Dendritic cell treated with granulocyte-macrophage colony-stimulating factor and Interleukin-4, amounts not matched to agents 40 ng/mL and 50 ng/mL, for 4 days (primary cell): Measurements from ENCODE around the gene BCR.
A peak's percentile ranks its signal among the peaks of the same experiment; 100 is the strongest.

ENCODE experiments used
- H3K27ac Mint-ChIP-seq: one replicate; pipeline ENCODE4 v1.8.0; 2022; ENCODE audit warnings: mild to moderate bottlenecking, mixed read lengths
- H3K27me3 Mint-ChIP-seq: one replicate; pipeline ENCODE4 v1.8.0; 2022; ENCODE audit warnings: mild to moderate bottlenecking, mixed read lengths
- H3K36me3 Mint-ChIP-seq: one replicate; pipeline ENCODE4 v1.8.0; 2022; ENCODE audit warnings: low read depth, mixed read lengths
- H3K4me1 Mint-ChIP-seq: one replicate; pipeline ENCODE4 v1.8.0; 2022; ENCODE audit warnings: low read depth, mixed read lengths
- H3K4me3 Mint-ChIP-seq: one replicate; pipeline ENCODE4 v1.8.0; 2022; ENCODE audit warnings: mild to moderate bottlenecking, moderate library complexity, mixed read lengths
- H3K9me3 Mint-ChIP-seq: one replicate; pipeline ENCODE4 v1.8.0; 2022; ENCODE audit warnings: mixed read lengths
- intact Hi-C: fragments of 100-400 bp; cut with micrococcal nuclease; formaldehyde crosslinking; loops from one replicate; pipeline ENCODE4 v1.15.0; 2022

BCR gene

DNA sequence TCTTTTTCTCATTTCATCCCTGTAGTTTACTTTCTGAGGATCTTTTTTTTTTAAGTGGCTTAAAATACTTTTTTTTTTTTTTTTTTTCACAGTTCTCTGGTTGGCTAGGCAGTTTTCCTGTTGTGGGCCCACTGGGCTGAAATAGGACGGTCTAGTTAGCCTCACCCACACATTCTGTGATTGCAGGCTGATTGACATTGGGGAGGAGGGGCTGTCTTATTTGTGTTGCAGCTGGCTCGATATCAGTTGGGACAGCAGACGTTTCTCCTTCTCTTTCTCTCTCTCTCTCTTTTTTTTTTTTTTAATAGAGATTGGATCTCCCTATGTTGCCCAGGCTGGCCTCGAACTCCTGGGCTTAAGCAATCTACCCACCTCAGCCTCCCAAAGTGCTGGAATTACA, 6.9 kb downstream of the BCR start:
- Mint-ChIP-seq H3K4me1 (peaks cover 60% of the 10 kb centered on the region), H3K4me3 (no peak overlapping the region), H3K36me3 (peaks cover 40% of the 10 kb centered on the region), H3K9me3 (no peaks in the 10 kb centered on the region), H3K27me3 (peaks cover 3% of the 10 kb centered on the region), H3K27ac (peak overlapping the region; percentile 38)
- intact Hi-C loops: no loop called here

DNA sequence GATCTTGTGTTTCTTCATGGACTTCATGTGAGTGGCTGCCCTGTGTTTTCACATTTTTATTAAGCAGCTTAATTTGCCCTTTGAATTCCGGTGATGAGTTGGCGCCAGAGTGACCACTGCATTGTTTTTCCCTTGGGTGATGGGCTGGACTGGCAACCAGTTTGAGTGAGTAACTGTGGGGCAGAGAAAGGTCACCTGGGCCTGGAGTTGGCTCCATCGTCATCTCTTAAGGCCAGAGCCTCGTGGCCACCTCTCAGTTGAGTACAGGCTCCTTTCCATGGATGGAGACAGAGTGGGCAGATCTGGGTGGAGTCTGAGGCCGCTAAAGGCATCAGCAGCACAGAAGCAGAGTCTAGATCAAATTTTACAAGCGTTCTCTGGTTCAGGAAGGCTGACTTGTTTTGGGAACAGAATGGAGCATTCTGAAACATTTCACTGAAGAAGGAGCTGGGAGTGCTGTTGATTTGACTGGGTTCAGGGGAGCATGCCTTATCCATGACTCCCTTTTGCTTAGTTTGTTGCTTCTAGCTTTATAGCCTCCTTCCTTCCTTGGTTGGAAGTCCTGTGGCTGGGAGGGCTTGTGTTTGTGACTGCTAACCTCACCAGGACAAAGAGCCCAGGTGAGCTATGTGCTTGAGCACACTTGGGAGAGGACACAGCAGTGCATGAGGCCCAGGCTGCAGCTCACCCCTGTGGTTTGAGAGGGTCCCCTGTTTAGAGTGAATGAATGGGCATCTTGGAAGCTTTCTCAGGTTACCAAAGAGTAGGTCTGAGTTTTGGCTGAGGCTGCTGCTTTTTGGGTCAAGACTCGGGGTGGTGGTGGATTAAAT, 7.8 kb downstream of the BCR start:
- peaks cover 43% of the 10 kb centered on the region for H3K36me3 Mint-ChIP-seq
- no peaks in the 10 kb centered on the region for H3K27me3 Mint-ChIP-seq
- intact Hi-C loops: no loop called here
- H3K9me3 Mint-ChIP-seq: no peaks in the 10 kb centered on the region
- no peak overlapping the region for H3K4me3 Mint-ChIP-seq
- peak overlapping the region; percentile 38 for H3K27ac Mint-ChIP-seq
- H3K4me1 Mint-ChIP-seq: peaks cover 60% of the 10 kb centered on the region

DNA sequence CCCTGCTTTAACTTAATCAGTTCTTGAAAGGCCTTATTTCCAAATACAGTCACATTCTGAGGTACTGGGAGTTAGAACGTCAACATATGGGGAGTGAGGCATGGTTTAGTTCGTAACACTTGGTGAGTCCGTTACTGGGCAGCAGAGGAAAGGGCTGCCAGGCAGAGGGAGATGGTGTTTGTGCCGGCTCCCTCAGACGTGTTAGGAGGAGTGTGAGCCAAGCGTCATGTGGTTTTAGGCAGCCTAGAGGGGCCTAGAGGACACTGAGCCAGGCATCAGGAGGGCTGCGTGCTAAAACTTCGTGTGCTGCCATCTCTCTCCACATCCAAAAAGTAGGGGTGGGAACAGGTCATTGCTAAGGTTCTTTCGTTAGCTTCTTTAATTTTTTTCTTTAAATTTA, 10.2 kb downstream of the BCR start:
- peaks cover 44% of the 10 kb centered on the region for H3K4me1 Mint-ChIP-seq
- H3K36me3 Mint-ChIP-seq: peaks cover 43% of the 10 kb centered on the region
- H3K27ac Mint-ChIP-seq: no peak overlapping the region
- no peaks in the 10 kb centered on the region for H3K27me3 Mint-ChIP-seq
- no peaks in the 10 kb centered on the region for H3K9me3 Mint-ChIP-seq
- intact Hi-C loops: no loop called here
- H3K4me3 Mint-ChIP-seq: no peak overlapping the region

DNA sequence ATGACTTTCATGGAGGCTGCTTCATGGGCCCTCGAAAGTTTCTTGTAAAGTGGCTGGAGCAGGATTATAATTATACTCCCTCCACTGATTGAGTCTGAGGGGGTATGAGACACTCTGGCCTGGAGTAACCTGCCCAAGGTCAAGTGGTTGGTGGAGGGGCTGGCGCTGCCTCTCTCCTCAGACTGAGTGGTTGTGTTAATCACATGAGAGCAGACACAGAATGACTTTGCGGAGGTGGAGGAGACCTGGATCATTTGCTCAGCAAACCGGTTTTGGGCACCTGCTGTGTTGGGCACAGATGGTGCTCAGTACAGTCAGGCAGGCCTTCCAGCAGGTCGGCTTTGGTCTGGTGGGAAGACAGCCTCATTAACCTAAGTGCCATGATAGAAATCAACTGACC, 11.8 kb downstream of the BCR start:
- peaks cover 33% of the 10 kb centered on the region for H3K4me1 Mint-ChIP-seq
- no peak overlapping the region for H3K27ac Mint-ChIP-seq
- no peaks in the 10 kb centered on the region for H3K27me3 Mint-ChIP-seq
- H3K4me3 Mint-ChIP-seq: no peak overlapping the region
- peaks cover 38% of the 10 kb centered on the region for H3K36me3 Mint-ChIP-seq
- H3K9me3 Mint-ChIP-seq: no peaks in the 10 kb centered on the region
- intact Hi-C loops: no loop called here

DNA sequence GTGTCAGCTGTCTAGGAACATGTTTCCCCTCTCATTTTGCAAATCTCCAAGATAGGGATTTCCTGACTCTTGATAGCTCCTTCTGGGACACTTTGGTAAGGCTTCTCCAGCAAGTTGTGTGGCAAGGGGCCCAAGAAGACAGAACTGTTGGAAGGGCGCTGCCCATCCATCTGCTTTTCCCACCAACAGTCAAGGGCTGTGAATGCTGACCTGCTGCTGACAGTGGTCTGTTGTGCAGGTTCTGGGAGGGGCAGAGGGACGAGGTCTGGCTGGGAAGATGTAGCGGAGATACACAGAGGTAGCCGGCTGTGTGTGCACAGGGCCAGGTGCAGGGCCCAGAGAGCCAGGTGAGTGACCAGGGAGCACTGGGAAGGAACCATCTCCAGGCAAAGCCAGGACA, 12.2 kb downstream of the BCR start:
- H3K27ac Mint-ChIP-seq: no peak overlapping the region
- intact Hi-C loops: no loop called here
- H3K4me1 Mint-ChIP-seq: peaks cover 33% of the 10 kb centered on the region
- no peak overlapping the region for H3K4me3 Mint-ChIP-seq
- peaks cover 36% of the 10 kb centered on the region for H3K36me3 Mint-ChIP-seq
- no peaks in the 10 kb centered on the region for H3K27me3 Mint-ChIP-seq
- H3K9me3 Mint-ChIP-seq: no peaks in the 10 kb centered on the region

DNA sequence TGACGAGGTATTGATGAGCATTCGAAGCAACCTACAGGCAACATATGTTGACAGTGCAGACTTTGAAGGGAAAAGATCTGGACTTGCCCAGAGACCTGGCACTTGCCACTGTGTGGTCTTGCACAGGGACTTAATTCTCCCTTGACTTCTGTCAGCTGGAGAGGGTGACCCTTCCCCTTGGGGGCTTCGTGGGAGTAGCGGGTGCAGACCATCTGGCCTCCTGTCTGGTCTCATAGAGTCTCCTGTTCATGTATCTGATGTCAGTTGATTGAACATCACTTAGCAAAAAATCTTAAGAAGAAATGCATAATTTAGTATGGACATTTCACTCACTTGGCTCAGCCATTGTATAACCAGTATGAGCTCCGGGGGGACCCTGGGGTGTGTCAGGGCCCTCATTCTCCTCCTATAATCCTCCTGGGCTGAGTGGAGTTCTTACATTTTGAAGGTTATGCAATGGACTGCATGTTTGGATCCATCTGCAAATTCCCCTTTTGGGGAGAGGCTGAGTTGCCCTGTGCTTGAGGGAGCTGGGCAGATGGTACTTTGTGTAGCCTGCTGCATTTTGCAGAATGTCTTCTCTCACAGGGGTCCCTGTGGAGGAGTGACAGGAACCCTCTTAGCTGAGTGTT, 13.0 kb downstream of the BCR start:
- intact Hi-C loops: no loop called here
- peaks cover 29% of the 10 kb centered on the region for H3K36me3 Mint-ChIP-seq
- no peak overlapping the region for H3K4me3 Mint-ChIP-seq
- no peaks in the 10 kb centered on the region for H3K27me3 Mint-ChIP-seq
- H3K9me3 Mint-ChIP-seq: no peaks in the 10 kb centered on the region
- peaks cover 33% of the 10 kb centered on the region for H3K4me1 Mint-ChIP-seq
- no peak overlapping the region for H3K27ac Mint-ChIP-seq

DNA sequence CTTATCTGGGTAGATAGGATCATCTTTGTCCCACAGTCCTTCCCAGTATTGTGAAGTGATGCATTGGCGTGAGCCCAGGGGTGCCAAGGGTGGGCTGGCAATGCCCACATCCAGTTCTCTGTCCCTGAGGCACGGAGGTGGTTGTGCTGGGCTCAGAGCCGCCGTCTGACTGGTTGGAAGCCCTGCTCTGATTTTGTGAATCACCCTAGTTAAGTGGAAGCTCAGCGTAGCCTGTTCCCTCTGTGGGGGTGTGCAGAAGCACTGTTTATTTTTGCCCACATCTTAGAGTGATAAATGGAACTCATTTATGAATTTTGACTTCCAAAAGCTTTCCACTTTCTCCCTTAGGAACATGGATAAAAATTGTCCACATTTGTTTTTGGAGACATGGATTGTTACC, 13.6 kb downstream of the BCR start:
- no peak overlapping the region for H3K27ac Mint-ChIP-seq
- no peaks in the 10 kb centered on the region for H3K9me3 Mint-ChIP-seq
- no peak overlapping the region for H3K4me3 Mint-ChIP-seq
- peaks cover 33% of the 10 kb centered on the region for H3K36me3 Mint-ChIP-seq
- intact Hi-C loops: no loop called here
- no peaks in the 10 kb centered on the region for H3K27me3 Mint-ChIP-seq
- peaks cover 35% of the 10 kb centered on the region for H3K4me1 Mint-ChIP-seq

DNA sequence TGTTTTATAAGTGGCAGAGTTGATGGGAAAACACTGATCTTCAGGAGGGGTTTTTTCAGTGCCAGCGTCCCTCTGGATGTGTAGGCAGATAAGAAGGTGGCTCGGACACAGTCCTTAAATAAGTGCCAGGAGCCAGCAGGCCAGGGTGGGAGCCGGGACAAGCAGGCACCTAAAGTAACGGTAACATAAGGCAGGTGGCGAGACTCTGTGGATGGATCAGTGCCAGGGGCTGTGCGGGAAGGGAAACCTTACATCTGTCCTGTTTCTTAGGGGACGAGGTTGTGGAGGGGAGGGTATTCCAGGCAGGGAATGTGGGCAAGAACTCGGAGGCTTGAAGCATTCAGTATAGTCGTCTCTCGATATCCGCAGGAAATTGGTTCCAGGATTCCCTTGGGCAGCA, 15.9 kb downstream of the BCR start:
- H3K9me3 Mint-ChIP-seq: no peaks in the 10 kb centered on the region
- peaks cover 31% of the 10 kb centered on the region for H3K36me3 Mint-ChIP-seq
- peaks cover 45% of the 10 kb centered on the region for H3K4me1 Mint-ChIP-seq
- H3K27me3 Mint-ChIP-seq: no peaks in the 10 kb centered on the region
- intact Hi-C loops: no loop called here
- no peak overlapping the region for H3K27ac Mint-ChIP-seq
- H3K4me3 Mint-ChIP-seq: no peak overlapping the region

DNA sequence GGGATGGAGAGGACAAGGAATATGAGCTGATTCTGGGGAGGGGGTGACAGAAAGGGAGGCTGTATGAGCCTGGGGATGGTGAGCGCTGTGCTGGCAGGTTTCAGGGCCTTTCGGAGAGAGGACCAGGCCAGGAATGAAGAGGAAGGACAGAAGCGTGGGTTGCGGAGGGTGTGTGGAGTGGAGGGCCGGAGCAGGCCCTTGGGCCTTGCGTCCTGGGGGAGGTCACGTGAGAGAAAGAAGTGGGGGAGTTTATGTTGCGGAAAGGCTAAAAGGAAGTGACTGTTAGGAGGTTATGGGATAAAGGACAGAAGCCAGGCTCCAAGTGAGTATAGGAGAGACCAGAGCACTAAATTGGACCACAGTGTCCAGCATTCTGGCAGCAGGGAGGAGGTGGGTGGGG, 17.5 kb downstream of the BCR start:
- intact Hi-C loops: no loop called here
- Mint-ChIP-seq H3K4me3 (no peak overlapping the region), H3K9me3 (no peaks in the 10 kb centered on the region), H3K27me3 (no peaks in the 10 kb centered on the region), H3K4me1 (peaks cover 42% of the 10 kb centered on the region), H3K27ac (peak overlapping the region; percentile 45), H3K36me3 (peaks cover 17% of the 10 kb centered on the region)

DNA sequence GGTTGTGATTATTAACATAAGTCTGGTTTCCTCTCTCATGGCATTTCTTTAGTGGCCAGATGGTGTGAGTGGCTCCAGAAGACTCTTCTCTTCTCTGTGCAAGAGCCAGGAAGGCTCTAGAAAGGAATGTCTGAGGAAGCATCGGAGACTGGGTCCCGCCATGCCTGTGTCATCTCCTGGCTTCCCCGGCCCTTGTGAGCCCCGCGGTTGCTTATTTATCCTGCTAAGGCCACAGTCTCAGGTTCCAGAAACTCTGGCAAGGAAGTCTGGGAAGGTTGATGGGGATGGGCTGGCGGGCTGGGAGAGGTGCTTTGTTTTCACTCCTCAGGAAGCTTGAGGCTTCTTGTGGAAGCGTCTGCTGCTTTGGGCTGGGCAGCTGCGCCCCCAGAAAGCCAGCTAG, 18.9 kb downstream of the BCR start:
- Mint-ChIP-seq H3K36me3 (peaks cover 29% of the 10 kb centered on the region), H3K4me1 (peaks cover 36% of the 10 kb centered on the region), H3K27ac (peak overlapping the region; percentile 33), H3K27me3 (no peaks in the 10 kb centered on the region), H3K9me3 (no peaks in the 10 kb centered on the region), H3K4me3 (no peak overlapping the region)
- intact Hi-C loops: no loop called here

DNA sequence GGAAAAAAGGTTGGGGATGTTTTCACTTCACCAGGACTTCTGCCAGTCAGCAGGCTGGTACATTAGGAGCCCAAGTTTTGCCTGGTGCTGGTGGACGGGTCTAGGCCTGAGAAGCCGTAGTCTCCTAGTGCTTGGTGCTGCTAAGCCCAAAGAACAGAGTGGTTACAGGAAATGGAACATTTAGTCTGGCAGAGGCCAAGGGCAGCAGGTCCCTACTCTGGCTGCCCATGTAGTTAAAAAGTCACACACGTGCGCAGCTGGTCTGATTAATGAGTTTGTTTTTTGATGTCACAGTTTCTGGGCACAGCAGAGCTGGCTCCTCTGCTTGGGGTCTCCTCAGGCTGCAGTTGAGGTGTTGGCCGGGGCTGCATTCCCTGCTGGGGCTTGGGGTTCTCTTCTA, 20.6 kb downstream of the BCR start:
- no peak overlapping the region for H3K27ac Mint-ChIP-seq
- H3K27me3 Mint-ChIP-seq: no peaks in the 10 kb centered on the region
- H3K36me3 Mint-ChIP-seq: peaks cover 38% of the 10 kb centered on the region
- intact Hi-C loops: no loop called here
- peaks cover 36% of the 10 kb centered on the region for H3K4me1 Mint-ChIP-seq
- H3K9me3 Mint-ChIP-seq: no peaks in the 10 kb centered on the region
- no peak overlapping the region for H3K4me3 Mint-ChIP-seq

DNA sequence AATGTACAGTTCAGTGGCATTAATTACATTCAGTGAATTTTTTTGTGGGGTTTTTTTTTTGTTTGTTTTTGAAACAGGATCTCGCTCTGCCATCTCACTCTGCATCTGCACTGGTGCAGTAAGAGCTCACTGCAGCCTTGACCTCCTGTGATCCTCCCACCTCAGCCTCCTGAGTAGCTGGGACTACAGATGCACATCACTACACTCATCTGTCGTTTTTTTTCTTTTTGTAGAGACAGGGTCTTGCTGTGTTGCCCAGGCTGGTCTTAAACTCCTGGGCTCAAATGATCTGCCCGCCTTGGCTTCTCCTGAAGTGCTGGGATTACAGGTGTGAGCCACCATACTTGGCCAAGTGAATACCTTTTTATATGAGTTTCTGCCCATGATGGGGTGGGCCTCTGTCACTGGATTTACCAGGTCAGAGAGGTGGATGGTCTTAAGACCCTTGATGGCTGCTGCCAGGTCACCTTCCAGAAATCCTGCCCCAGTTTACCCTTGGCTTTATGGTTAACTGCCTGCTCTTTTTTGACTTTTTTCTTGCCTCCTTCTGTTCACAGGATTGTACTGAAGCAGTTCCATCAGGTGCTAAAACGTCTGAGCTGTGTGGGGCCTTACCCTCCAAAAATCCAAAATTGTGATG, 22.6 kb downstream of the BCR start:
- Mint-ChIP-seq H3K4me1 (peaks cover 29% of the 10 kb centered on the region), H3K27me3 (no peaks in the 10 kb centered on the region), H3K27ac (no peak overlapping the region), H3K4me3 (no peak overlapping the region), H3K36me3 (peaks cover 45% of the 10 kb centered on the region), H3K9me3 (no peaks in the 10 kb centered on the region)
- intact Hi-C loops: no loop called here

DNA sequence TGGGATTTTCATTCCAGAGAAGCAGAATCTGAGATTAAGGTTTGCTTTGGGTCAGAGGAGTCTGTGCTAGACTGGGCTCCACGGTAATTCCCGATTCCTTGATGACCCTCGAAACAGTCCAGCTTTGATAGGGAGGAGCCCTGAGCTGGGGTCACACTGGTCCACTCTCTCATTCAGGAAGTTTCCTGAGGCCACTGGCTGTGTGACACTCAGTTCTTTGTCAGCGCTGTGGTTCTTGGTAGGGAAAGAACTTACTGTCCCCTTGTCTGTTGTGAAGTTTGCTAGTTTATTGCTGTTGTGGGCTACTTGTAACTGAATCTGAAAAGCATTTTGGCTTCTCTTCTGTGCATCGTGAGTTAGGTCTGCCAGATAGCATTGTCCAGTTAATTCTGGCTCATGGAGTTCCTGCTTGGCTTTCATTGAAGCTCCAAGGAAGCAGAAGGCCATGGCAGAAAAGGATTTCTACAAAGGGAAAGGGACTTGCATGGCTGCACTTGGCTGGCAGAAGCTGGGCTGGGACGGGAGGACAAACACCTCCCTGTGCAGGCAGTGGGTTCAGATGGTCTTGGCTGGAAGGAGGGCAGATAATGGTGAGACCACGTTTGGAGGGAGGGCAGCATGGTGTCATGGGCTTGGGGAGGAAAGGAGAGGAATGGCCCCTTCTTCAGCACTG, 23.3 kb downstream of the BCR start:
- Mint-ChIP-seq H3K9me3 (no peaks in the 10 kb centered on the region), H3K27me3 (no peaks in the 10 kb centered on the region), H3K4me3 (no peak overlapping the region), H3K4me1 (peaks cover 22% of the 10 kb centered on the region), H3K36me3 (peaks cover 41% of the 10 kb centered on the region), H3K27ac (no peak overlapping the region)
- intact Hi-C loops: no loop called here

DNA sequence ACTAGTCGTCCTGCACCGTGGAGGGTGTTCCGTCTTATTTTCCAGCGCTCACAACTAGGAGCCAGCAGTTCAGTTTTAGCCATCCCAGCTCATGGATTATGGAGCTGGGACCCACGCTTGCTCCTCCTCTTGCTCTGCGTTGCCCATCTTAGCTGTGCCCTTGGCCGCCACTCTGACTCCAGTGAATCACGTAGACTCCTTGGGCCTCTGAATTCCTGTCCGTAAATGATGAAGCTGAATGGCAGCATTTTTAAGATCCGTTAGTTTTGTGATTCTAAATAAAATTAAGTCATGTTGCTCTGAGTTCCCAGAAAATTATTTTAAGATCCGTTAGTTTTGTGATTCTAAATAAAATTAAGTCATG, 23.8 kb downstream of the BCR start:
- peaks cover 20% of the 10 kb centered on the region for H3K4me1 Mint-ChIP-seq
- H3K27ac Mint-ChIP-seq: no peak overlapping the region
- no peaks in the 10 kb centered on the region for H3K9me3 Mint-ChIP-seq
- H3K4me3 Mint-ChIP-seq: no peak overlapping the region
- peaks cover 36% of the 10 kb centered on the region for H3K36me3 Mint-ChIP-seq
- intact Hi-C loops: no loop called here
- no peaks in the 10 kb centered on the region for H3K27me3 Mint-ChIP-seq
